Stimulated activated CD4-positive, alpha-beta T cell treated with anti-CD3 and anti-CD28 coated beads, Interleukin-12 subunit alpha, Interleukin-12 subunit beta, amount 100 ng/mL, for 48 hours (primary cell): Measurements from ENCODE around the gene DHX40.
"Not testable (repeated sequence)": the region's sequence is repeated elsewhere in the genome, so short reads cannot be mapped to it uniquely, and the experiment has no call there.

Source experiments
- DNase-seq, 3 donors: peaks; one replicate each; pipeline ENCODE4 v3.0.0-alpha.2; 2020; ENCODE audit warnings: low read depth in 2 of 3, low spot score in 1 of 3

DHX40 gene, protein sequence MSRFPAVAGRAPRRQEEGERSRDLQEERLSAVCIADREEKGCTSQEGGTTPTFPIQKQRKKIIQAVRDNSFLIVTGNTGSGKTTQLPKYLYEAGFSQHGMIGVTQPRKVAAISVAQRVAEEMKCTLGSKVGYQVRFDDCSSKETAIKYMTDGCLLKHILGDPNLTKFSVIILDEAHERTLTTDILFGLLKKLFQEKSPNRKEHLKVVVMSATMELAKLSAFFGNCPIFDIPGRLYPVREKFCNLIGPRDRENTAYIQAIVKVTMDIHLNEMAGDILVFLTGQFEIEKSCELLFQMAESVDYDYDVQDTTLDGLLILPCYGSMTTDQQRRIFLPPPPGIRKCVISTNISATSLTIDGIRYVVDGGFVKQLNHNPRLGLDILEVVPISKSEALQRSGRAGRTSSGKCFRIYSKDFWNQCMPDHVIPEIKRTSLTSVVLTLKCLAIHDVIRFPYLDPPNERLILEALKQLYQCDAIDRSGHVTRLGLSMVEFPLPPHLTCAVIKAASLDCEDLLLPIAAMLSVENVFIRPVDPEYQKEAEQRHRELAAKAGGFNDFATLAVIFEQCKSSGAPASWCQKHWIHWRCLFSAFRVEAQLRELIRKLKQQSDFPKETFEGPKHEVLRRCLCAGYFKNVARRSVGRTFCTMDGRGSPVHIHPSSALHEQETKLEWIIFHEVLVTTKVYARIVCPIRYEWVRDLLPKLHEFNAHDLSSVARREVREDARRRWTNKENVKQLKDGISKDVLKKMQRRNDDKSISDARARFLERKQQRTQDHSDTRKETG

DNA sequence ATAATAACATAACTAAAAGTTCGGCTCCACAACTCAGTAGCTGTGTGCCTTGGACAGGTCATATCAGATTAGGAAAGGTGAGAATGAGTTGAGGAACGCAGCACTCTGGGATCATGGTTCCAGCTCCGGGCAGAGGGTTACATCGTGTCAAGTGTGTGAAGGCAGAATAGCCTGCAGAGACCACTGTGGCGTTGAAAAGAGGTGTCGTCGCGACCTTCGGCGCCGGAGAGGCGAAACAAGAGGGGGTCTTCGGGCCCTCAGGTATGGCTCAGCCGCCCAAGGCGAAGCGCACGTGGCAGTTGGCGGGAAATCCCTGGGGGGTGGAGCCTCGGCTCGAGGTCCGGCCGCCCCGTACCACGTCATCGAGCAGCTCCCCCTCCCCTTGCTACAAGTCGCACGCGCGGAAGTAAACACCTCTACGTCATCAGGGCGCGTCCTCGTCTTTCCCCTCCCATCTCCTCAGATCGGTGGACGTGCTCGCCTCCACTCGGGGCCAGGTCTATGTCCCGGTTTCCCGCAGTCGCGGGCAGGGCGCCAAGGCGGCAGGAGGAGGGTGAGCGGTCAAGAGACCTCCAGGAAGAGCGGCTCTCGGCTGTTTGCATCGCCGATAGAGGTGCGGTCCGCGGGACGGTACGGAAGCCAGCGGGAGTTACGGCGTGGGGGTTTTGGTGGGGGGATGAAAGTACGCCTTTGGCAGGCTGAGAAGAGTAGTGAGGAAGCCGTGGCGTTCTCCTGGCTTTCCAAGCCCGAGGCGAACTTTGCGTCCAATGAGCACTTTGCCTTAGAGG lies at the start of gene DHX40:
TSS of gene DHX40 (plus strand) at position 440 of the 788 bp plus-strand sequence. CDS start at position 502, 62 bp downstream.
- DNase-seq, result peak; percentile 94 to 95 (median 94)

DNA sequence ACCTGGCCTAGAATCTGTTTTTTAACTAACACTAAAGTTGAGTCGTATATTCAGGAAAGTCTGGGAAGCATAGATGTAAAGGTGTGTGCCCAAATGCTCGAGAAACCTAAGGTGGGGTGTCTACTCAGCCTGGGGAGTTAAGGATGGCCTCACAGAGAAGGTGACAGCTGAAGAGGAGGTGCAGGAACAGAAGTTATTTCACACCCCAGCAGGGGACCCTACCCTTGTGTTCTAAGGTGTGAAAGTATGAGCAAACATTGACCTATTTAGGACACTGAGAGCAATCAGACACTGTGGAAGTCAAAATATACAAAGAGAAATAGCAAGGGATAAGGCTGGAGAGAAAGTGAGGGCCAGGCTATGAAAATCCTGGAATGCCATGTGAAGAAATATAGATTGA lies 49.0 kb upstream of the DHX40 start:
- DNase-seq, result no peak

DNA sequence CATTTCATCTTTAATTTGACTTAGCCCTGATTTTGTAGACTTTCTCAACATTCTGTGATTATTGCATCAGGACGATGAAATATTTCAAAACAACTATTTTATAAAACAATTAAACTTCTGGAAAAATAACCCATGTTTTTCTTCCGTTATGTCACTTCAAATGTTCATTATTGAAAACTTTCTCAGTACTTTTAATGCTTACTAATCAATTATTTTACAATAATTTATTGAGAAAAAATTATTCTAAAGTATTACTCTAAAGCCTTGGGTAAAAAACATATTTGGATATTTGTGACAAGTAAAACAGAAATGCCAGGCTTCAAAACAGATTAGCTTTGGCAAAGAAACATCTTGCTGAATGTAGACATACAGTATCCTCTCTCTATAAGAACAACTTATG lies 46.3 kb upstream of the DHX40 start:
- DNase-seq, result no peak

DNA sequence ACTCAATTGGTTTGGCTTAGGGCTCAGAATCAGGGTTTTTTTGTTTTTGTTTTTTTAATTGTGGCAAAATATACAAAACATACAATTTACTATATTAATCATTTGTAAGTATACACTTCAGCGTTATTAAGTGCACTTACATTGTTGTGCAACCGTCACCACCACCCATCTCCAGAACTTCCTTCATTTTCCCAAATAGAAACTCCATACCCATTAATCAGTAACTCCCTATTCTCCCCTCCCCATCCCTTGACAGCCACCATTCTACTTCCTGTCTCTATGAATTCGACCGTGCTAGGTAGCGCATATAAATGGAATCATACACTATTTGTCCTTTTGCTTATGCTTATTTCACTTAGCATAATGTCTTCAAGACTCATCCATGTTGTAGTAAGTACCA lies 45.2 kb upstream of the DHX40 start:
- DNase-seq, result no peak

DNA sequence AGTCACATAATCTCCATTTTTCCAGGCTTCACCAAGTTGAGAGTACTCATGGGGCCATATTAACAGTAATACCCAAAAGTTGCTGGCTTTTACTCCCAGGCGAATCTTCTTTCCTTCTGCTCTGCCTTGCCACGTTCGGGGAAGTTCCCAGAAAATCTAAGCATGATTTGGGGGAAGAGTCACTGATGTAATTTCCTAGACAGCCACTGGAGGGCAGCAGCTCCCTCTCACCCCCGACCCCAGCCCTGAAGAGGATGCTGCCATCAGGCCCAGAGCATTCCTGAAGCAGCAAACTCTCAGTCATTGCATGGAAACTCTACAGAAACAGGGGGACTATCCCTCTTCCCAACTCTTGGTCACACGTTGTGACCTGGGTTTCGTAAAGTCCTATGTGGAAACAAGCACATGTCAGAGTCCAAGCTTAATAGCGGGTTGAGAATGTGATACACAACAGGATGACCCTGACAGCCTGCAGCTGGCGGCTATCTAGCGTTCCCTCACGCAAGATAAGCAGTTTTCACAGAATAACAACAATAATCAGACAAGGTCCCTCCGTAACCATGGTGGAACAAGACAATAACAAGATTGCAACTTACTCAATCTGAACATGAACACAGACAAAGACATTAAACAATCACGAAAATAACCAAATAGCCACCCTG lies 43.8 kb upstream of the DHX40 start:
- peak; percentile 34 to 63 (median 50) for DNase-seq

DNA sequence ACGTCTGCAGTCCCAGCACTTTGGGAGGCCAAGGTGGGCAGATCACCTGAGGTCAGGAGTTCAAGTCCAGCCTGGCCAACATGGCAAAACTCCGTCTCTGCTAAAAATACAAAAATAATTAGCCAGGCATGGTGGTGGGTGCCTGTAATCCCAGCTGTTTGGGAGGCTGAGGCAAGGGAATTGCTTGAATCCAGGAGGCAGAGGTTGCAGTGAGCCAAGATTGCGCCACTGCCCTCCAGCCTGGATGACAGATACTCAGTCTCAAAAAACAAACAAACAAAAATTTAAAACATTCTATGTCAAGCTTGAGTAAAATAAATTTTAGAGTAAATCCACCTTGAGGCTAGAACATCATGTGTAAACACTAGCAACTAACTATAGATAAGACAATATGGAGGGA lies 40.5 kb upstream of the DHX40 start:
- DNase-seq, result not testable (repeated sequence)

DNA sequence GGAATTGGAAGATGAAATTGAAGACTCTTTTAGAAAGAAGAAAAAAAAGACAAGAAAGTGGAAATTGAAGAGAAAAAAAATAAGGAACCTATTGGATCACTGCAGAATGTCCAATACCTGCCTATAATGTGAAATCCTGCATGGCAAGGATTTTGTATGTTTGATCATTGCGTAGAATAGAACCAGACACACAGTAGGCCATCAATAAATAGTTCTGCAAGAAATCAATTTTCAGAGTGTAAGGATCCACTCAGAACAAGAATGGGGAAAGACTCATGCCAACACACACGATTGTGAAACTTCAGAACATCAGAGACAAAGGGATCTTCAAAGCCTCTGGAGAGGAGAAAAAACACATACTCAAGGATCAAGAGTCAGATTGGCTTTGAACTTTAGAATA lies 39.7 kb upstream of the DHX40 start:
- no peak for DNase-seq

DNA sequence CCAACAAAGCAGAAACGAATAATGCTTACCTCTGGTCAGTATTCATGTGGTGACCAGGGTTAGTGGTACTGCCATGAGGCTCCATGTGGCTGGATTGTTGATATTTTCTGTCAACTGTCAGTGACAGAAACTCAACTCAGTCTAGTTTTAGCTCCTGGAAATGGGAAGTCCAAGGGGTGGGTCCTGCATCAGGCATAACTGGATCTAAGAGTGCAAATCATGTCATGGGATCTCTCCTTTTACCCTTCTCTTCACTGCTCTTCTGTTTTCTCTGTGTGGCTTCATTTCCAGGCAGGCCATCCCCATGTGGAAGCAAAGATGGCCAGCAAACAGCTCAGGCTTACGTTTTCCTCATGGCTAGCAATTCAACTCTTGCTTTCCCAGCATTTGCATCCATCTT lies 39.0 kb upstream of the DHX40 start:
- DNase-seq, result no peak

DNA sequence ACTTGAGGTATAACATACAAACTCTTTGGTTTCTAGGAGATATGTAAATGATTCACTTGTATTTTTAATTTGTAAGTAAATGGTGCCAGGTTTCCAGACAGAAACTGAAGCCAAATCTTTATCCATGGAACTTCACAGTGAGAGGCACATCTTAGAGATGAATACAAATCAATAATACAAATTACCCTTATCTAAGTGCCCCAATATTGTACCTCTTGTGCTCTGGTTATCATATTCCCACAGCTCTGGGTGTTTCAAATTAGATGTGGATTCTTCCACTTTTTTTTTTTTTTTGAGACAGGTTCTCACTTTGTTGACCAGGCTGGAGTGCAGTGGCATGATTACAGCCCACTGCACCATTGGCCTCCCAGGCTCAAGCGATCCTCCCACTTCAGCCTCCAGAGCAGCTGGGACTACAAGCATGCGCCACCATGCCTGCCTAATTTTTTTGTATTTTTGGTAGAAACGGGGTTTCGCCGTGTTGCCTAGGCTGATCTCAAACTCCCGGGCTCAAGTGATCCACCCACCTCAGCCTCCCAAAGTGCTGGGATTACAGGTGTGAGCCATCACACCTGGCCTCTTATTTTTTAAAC lies 38.0 kb upstream of the DHX40 start:
- DNase-seq, result no peak

DNA sequence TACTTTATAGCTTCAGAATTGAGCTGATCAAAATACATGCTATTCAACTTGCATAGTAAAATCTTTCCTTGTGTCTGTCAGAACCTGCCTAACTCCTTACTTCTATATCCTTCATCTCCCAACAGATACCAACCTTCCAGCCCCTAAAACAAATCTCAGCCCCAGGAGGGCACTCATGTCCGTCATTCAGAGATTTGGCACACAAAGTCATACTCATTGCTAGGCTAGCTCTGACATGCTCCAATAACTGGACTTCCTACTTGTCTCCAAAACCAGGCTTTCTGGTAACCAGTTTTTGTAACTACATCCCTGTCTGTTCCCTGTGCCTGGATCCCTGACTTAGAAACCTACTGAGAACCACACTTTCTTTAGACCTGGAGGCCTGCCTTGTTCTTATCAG lies 37.5 kb upstream of the DHX40 start:
- DNase-seq, result no peak

DNA sequence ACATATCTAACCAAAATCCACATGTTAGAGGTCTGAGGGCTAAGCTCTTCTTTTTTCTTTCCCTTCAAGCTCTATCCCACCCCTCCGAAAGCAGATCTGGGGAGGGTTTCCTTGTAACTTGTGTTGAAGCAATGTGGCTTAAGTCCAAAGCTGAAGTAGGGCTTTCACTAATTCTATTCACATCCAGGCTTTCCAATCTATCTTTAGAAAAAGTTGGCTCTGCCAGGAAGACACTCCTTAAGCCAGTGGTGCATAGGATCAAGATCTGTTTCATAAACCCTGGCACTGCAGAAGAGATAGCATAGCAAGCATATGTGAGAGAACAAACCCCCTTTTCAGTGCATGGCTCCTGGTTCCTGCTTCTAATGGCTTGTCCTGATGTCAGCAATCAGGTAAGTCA lies 34.9 kb upstream of the DHX40 start:
- DNase-seq, result no peak

DNA sequence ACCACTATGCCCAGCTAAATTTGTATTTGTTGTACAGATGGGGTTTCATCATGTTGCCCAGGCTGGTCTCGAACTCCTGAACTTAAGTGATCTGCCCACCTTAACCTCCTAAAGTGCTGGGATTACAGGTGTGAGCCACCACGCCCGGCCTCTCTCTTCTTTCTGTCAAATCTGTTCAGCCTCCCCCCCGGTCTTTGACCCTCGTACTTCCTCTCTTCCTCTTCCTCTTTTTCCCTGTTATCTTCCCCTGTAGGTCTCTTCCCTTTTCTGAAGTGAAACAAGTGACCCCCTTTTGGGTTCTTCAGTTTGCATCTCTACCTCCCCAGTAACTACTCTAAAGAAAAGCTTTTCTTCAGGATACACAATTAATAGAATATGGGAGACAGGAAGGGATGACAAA lies 31.7 kb upstream of the DHX40 start:
- DNase-seq, result no peak

DNA sequence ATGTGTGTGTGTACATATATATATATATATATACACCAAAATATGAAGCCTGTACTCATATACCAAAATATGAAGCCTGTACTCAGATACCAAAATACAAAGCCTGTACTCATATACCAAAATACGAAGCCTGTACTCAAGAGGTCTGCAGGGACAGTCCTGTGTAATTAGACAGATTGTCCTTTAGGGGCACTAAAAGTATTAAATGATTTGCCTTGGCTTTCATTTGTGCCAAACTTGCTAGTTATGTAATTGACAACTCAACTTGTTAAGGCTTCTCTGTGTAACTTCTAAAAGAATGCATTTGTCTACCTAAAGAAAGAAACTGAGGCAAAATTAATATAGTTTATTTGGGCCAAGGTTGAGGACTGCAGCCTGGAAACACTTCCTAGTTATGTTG lies 30.8 kb upstream of the DHX40 start:
- DNase-seq, result no peak

DNA sequence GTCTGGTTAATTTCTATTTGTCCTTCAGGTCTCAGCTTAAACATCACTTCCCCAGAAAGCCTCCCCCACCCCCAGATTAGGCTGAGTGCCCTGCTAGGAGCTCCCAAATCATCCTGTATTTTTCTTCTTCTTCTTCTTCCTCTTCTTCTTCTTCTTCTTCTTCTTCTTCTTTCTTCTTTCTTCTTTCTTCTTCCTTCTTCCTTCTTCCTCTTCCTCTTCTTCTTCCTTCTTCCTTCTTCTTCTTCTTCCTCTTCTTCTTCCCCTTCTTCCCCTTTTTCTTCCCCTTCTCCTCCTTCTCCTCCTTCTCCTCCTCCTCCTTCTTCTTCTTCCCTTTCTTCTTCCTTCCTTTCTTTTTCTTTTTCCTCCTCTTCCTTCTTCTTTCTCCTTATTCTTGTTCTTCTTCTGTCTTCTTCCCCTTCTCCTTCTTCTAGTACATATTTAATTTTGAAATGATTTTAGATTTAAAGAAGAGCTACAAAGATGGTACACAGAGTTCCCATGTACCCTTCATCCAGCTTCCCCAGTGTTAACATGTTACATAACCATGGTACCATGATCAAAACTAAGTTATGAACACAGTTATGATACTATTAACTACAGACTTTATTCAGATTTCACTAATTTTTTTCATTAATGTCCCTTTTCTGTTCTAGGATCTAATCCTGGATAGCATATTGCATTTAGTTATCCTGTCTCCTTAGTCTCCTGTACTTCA lies 27.1 kb upstream of the DHX40 start:
- DNase-seq, result no peak

DNA sequence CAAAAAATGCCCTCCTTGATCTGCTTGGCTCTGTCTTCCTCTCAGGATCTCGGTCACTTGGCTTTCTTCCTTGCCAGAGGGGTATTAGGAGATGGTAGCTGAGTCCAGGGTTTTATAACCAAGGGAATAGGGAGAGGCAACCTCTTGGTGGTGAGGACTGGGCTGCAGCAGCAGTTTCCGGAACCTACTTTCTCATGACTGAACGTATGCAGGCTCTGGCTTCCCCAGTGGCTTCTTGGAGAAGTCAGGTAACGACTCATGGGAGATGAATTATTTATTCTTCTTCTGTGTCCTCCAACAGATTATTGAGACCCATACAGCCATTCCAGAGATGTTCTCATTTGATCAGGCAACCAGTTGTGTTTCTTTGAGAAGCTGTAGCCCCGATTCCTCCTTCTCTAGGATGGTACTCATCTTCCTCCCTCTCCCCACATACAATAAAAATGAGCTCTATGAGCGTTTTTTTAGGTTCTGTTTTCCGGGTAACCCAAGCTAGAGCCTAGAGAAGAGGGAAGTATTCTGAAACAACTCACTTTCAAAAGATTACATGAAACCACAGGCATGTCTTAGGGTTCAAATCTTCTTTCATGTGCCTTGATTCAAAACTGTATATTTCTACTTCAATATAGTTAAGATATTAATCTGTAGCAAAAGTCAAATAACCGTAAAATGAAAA lies 22.3 kb upstream of the DHX40 start:
- DNase-seq, result no peak

DNA sequence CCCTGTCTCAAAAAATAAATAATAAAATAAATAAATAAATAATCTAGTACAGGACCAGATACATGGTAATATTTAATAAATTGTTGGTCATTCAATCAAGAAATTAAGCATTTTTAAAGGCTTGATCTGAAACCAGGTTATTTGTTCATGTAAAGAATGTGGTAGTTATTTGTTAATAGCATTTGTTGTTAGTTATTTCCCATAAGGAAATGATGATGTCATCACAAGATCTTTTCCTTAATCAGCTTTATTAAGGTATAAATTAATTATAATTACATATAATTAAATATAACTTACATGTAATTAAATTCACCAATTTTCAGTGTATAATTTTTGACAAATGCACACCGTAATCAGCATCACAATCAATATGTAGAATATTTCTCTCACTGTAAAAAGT lies 19.5 kb upstream of the DHX40 start:
- no peak for DNase-seq

DNA sequence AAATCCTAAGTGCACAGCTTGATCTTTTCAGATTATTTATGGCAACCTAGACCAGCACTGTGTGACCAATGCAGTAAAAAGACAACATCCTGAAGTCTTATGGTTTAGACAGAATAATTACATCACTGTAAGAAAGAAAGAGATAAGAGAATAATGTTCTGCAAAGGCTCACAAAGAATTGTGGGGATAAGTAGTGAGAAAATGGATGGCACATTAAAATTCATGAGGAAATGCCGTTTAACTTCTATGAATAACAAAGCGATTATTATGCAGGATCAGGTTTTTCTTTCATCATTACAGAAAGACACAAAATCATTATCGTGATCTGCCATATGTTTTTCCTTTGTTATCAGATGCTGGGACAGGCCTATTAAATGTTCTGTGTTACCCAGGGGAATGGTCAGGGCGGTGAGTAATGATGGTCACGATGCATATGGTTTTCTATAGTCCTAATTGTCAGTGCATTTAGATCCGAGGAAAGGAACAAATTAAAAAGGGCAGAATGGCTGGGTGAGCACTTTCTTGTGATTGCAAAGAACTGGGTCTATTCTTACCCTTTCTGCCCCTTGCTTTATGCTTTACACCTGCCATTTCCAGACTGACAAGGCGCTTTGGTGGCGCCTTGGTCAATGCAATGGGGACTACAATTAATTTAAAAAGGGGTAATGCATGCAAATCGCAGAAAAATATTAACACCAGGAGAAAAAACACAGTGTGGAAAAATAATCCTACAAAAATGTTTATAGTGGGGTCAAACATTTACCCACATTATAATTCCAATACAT lies 18.1 kb upstream of the DHX40 start:
- no peak for DNase-seq

DNA sequence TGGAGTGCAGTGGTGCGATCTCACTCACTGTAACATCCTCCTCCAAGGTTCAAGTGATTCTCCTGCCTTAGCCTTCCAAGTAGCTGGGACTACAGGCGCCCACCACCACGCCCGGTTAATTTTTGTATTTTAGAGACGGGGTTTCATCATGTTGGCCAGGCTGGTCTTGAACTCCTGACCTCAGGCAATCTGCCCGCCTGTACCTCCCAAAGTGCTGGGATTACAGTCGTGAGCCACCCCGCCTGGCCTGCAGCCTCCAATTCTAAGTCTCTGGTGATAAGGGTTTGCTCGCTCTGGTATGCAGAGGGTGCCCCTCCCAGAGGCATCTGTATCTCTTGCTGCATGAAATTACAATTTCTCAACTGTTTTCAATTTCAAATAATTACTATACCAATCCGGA lies 16.4 kb upstream of the DHX40 start:
- DNase-seq, result not testable (repeated sequence)

DNA sequence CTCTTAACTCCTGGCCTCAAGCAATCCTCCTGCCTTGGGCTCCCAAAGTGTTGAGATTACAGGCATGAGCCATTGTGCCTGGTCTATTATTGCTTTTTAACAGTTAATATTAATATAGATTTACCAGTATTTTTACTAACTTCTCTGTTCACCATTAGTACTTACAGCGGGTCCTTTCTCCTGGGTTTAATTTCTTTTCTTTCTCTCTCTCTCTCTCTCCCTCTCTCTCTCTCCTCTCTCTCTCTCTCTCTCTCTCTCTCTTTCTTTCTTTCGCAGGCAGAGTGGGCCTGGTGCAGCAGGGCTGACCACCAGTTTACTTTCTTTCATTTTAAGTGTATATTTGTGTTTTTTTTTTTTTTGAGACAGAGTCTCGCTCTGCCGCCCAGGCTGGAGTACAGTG lies 14.7 kb upstream of the DHX40 start:
- DNase-seq, result no peak
